Measurements from ENCODE around the gene PARD6B. TPM values are rescaled to one million over a fixed set of nuclear protein-coding genes. Genes with fewer than 3 reads are reported as not detected.
A peak's percentile ranks its signal among the peaks of the same experiment; 100 is the strongest.

The PARD6B gene
- total and polyA plus RNA-seq, 2 of the 13 experiments (the other 11 are each of a cell fraction or from before 2014, with no cell fraction given) = 6.9 to 22.2 TPM

- no peak for TF ChIP-seq CEBPZ (IDR thresholded peaks at IDR 0.05; ENCODE audit: low read length)
- TF ChIP-seq REPIN1 (CRISPR knock-in tag; IDR thresholded peaks at IDR 0.05; ENCODE audit: borderline replicate concordance, low read depth) = 0 out of 2 replicates have a peak, but pooled peaks have one; percentile 3
- peak; percentile 45; the same call in 1 of the 2 replicates for TF ChIP-seq MIER2 (CRISPR knock-in tag; IDR thresholded peaks at IDR 0.05)
- peak; percentile 55; the same call in 1 of the 2 replicates for TF ChIP-seq ZBTB25 (CRISPR knock-in tag; IDR thresholded peaks at IDR 0.05)
- TF ChIP-seq CREM (IDR thresholded peaks at IDR 0.05) = 0 out of 2 replicates have a peak, but pooled peaks have one; percentile 8
- TF ChIP-seq CREM (CRISPR knock-in tag; IDR thresholded peaks at IDR 0.05) = no peak
- TF ChIP-seq KMT2A (CRISPR knock-in tag; IDR thresholded peaks at IDR 0.05) = peak; percentile 20; the same call in 1 of the 2 replicates
- TF ChIP-seq KLF12 (CRISPR knock-in tag; IDR thresholded peaks at IDR 0.05; ENCODE audit: borderline replicate concordance) = no peak
- TF ChIP-seq ZNF142 (CRISPR knock-in tag; IDR thresholded peaks at IDR 0.05) = 0 out of 2 replicates have a peak, but pooled peaks have one; percentile 27
- 0 out of 2 replicates have a peak, but pooled peaks have one; percentile 18 for TF ChIP-seq FLYWCH1 (CRISPR knock-in tag; IDR thresholded peaks at IDR 0.05)
- TF ChIP-seq HMG20A (CRISPR knock-in tag; IDR thresholded peaks at IDR 0.05; ENCODE audit: borderline replicate concordance) = no peak
- TF ChIP-seq SNAI1 (CRISPR knock-in tag; IDR thresholded peaks at IDR 0.05; ENCODE audit: borderline replicate concordance) = 0 out of 2 replicates have a peak, but pooled peaks have one; percentile 22
- TF ChIP-seq ZNF670 (CRISPR knock-in tag; IDR thresholded peaks at IDR 0.05; ENCODE audit: borderline replicate concordance) = no peak
- TF ChIP-seq ERF (CRISPR knock-in tag; IDR thresholded peaks at IDR 0.05) = 0 out of 2 replicates have a peak, but pooled peaks have one; percentile 38
- TF ChIP-seq ZNF569 (CRISPR knock-in tag; IDR thresholded peaks at IDR 0.05; ENCODE audit: borderline replicate concordance) = no peak
- no peak for TF ChIP-seq ZNF567 (CRISPR knock-in tag; IDR thresholded peaks at IDR 0.05; ENCODE audit: borderline replicate concordance)
- TF ChIP-seq ZNF589 (CRISPR knock-in tag; conservative IDR thresholded peaks at IDR 0.05) = no peak
- TF ChIP-seq TEAD3 (CRISPR knock-in tag; optimal IDR thresholded peaks at IDR 0.05; ENCODE audit: borderline replicate concordance) = peak; percentile 50
- TF ChIP-seq ESRRA (CRISPR knock-in tag; IDR thresholded peaks at IDR 0.05; ENCODE audit: low read depth) = no peak
Measured at GRCh38 chr20:50731930-50732690, 730 bp downstream of the PARD6B start (continued).

Measured in HepG2 (cell line).